Subcutaneous preadipocyte (primary cell): ENCODE measurements around the gene ESPL1. TPM values are rescaled to one million over a fixed set of nuclear protein-coding genes. Genes with fewer than 3 reads are reported as not detected.

Experiments
- total RNA-seq: library from RNA; depleted of rRNA; stranded (reverse); fragments of >200 nt; gene quantifications from 2 replicates; pipeline ENCODE4 v1.2.3, GENCODE V29; 2012

ESPL1 gene
- 6.2 and 14.1 TPM in 2 replicates for total RNA-seq

DNA sequence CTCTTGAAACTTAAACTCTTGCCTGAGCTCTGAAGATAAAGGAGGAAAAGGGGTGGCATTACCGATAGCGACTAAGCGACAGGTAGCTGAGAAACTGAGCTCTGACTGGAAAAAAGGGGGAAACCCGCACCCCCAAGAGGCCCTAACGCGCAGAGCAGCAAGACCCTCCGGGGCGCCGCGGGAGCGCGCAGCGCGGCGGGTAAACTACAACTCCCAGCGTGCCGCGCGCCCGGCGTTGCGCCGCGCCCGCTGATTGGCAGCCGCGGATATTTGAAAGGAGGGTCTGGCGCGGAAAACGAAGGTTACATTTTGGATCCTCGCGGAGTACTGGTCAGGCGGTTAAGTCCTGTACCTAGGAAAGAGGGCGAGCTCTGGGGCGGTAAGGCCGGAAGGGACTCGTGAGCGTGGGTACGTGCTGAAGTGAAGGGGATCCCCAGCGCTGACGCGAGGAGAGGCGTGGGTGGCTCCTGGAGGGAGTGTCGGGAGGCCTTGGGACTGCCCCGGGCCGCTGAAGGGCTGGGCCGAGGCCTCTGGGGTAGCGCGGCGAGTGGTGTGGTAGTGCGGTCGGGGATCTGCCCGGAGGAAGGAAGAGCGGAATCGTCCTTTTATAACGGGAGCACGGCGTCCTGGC lies at the start of gene ESPL1:
Gene ESPL1 (plus strand): TSS at position 301 of the 631 bp plus-strand sequence. CDS start 468 bp downstream, outside the sequence.

DNA sequence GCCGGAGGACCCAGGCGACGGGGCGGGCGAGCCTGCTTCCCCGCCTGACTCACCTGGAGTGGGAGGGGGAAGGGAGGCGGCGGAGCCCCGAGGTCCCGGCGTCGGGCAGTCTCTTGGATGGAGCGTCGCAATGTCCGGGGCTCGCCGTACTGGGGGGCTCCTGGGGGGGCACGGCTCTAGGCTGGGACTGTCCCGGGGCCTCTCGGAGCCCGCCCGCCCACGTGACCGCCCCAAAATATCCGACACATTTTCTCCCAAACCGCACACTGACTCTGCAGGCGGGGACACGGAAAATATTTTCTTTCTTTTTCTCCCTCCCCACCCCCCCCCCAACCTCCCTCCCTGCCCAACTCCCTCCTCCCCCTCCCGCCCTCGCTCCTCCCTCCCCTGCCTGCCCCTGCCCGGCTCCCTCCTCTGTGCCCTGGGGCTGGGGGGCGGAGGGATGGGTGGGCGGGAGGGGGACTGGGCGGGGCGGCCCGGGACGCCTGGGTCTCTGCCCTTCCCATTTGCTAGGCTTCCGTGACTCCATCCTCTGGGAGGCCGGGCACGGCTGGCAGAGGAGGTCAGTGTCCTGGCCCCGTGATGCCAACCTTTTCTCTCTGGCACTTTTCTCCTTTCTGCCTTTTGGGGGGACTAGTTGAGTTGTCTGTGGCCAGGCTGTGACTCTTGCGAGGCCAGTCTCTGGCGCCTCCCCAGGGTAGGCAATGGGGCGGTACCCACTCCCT lies 36.0 kb upstream of the ESPL1 start, which contains the start of gene RARG:
Gene RARG (minus strand): TSS at position 289 of the 725 bp plus-strand sequence. CDS start 4,664 bp downstream, outside the sequence.

DNA sequence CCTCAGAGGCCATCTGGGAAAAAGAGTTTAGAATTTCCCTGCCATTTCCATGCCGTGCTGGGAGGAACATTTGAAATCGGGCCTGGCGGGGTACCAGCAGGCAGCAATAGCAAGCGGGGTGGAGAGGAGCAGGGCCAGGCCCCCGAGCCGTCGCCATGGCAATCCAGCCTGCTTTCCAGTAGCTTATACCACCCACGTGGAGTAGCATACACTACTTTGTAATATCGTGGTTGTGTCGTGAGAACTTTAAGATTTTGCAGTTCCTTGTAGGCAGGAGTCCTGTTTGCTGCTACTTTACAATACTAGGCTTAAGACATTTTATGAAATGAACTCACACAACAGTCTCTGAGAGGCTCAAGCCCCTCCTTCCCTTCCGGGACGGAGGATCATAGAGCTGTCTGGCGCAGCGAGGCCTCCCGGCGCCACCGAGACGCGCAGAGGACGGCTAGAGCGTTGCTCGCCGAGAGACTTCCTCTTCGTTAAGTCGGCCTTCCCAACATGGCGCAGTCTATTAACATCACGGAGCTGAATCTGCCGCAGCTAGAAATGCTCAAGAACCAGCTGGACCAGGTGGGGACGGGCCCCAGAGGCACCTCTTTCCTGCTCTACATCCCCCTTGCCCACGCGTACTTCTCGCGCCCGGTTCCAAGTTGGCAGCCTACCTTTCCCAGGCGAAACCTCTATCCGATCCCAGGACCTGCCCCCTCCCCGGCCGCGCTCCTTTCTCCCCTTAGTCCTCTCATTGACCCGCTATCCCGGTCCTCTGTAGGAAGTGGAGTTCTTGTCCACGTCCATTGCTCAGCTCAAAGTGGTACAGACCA lies 27.2 kb downstream of the ESPL1 start, which contains the start of gene PFDN5:
Gene PFDN5 (plus strand): TSS at position 473 of the 821 bp plus-strand sequence. CDS start 26 bp downstream, at position 499.

DNA sequence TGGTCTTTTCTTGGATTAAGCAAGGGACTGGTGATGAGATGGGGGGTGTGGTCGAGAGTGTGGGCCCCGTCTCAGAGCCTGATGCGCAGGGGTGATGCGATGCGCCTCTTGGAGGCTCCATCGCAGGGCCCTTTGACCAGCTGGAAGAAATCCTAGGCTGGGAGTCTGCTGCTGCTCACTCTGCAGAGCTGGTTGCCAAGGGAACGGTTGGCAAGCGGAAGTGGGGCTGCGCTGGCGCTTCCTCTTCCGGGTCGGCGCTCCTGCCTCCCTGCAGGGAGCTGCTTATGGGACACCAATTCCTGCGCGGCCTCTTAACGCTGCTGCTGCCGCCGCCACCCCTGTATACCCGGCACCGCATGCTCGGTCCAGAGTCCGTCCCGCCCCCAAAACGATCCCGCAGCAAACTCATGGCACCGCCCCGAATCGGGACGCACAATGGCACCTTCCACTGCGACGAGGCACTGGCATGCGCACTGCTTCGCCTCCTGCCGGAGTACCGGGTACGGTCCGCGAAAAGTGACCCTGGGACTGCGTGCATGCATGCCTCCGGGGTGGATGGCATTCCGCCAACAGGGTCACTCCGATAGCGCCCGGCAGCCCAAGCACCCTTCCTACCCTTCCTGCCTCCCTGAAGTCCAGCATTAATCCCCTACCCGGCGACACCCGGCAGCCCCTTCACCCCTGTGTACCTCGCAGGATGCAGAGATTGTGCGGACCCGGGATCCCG lies 31.5 kb downstream of the ESPL1 start, which contains the start of gene MYG1:
Gene MYG1 (plus strand): TSS at position 242 of the 727 bp plus-strand sequence. CDS start 43 bp downstream, at position 285.

DNA sequence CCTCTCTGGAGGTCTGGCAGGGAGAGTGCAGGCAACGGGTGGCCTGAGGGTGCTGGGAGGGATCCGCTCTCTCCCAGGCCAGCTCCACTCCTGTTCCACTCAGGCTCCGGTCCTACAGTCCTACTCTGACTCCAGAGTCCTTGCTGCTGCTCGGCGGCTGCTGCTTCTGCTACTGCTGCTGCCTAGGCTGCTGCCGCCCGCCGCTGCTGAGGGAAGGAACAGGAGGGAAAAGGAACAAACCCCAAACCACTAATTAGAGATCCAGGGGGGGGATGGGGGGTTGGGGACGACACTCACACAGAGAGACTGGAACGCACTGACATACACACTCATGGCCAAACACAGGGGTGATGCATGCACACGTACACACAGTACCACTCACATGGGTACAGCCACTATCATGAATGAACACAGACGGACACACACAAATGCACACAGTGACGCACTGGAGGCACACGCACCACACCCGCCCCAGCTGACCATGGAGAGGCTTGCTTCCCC lies 68.1 kb downstream of the ESPL1 start, which contains the start of gene SP7:
Gene SP7 (minus strand): TSS at position 174 of the 501 bp plus-strand sequence. CDS start 708 bp downstream, outside the sequence.

Other genes with a start within 250 kb of the ESPL1 start
- gene TNS2, start 218.2 kb upstream of the ESPL1 start, total RNA-seq = 106 and 116 TPM in 2 replicates
- gene SPRYD3, start 188.9 kb upstream of the ESPL1 start, total RNA-seq = 26.8 and 33.8 TPM in 2 replicates
- 399 and 790 TPM in 2 replicates for gene IGFBP6, start 170.6 kb upstream of the ESPL1 start, total RNA-seq
- under 0.01 TPM in 1 of 2 replicates, not detected in the other for gene SOAT2, start 164.8 kb upstream of the ESPL1 start, total RNA-seq
- 9.9 and 17.2 TPM in 2 replicates for gene ZNF740, start 87.6 kb upstream of the ESPL1 start, total RNA-seq
- 8.1 and 10.0 TPM in 2 replicates for gene CSAD, start 87.4 kb upstream of the ESPL1 start, total RNA-seq
- 0.78 and 1.1 TPM in 2 replicates for gene ITGB7, start 61.0 kb upstream of the ESPL1 start, total RNA-seq
- gene RARG, start 36.1 kb upstream of the ESPL1 start, total RNA-seq = 26.8 and 29.7 TPM in 2 replicates
- 175 and 338 TPM in 2 replicates for gene PFDN5, start 27.2 kb downstream of the ESPL1 start, total RNA-seq
- 44.8 and 56.7 TPM in 2 replicates for gene MYG1, start 31.4 kb downstream of the ESPL1 start, total RNA-seq
- 44.5 and 62.0 TPM in 2 replicates for gene AAAS, start 53.3 kb downstream of the ESPL1 start, total RNA-seq
- gene SP7, start 68.1 kb downstream of the ESPL1 start, total RNA-seq = not detected in 2 replicates
- 33.4 and 51.8 TPM in 2 replicates for gene SP1, start 111.9 kb downstream of the ESPL1 start, total RNA-seq
- not detected in 2 replicates for gene AMHR2, start 155.6 kb downstream of the ESPL1 start, total RNA-seq
- 61.2 and 61.4 TPM in 2 replicates for gene PRR13, start 173.4 kb downstream of the ESPL1 start, total RNA-seq
- 259 and 261 TPM in 2 replicates for gene PCBP2, start 183.8 kb downstream of the ESPL1 start, total RNA-seq
- 35.4 and 36.0 TPM in 2 replicates for gene MAP3K12, start 231.2 kb downstream of the ESPL1 start, total RNA-seq
- 51.1 and 53.4 TPM in 2 replicates for gene TARBP2, start 233.0 kb downstream of the ESPL1 start, total RNA-seq
- not detected in 2 replicates for gene NPFF, start 239.2 kb downstream of the ESPL1 start, total RNA-seq